Inferior parietal cortex (tissue), 1 donor: ENCODE results near the gene MRTFB.
"Not testable (repeated sequence)": the region's sequence is repeated elsewhere in the genome, so short reads cannot be mapped to it uniquely, and the experiment has no call there.

Experiments used
- DNase-seq: peaks from one replicate; pipeline ENCODE4 v3.0.0-alpha.2; 2016; ENCODE audit errors: extremely low spot score

MRTFB gene

GRCh38 chr16:14132696-14133048 is 61.6 kb downstream of the MRTFB start:
- DNase-seq: no peak

GRCh38 chr16:14133907-14134306 is 62.8 kb downstream of the MRTFB start:
- no peak for DNase-seq

- DNase-seq: no peak
Measured at GRCh38 chr16:14135704-14136103, 64.6 kb downstream of the MRTFB start.

- DNase-seq: no peak
Measured at GRCh38 chr16:14139872-14140271, 68.8 kb downstream of the MRTFB start.

- DNase-seq: no peak
Measured at GRCh38 chr16:14140923-14141322, 69.8 kb downstream of the MRTFB start.

- DNase-seq: no peak
Measured at GRCh38 chr16:14146445-14146844, 75.3 kb downstream of the MRTFB start.

- no peak for DNase-seq
Measured at GRCh38 chr16:14148016-14148415, 76.9 kb downstream of the MRTFB start.

GRCh38 chr16:14148569-14148968 is 77.5 kb downstream of the MRTFB start:
- no peak for DNase-seq

- DNase-seq: no peak
Measured at GRCh38 chr16:14150796-14151195, 79.7 kb downstream of the MRTFB start.

GRCh38 chr16:14151256-14152030 is 80.3 kb downstream of the MRTFB start:
- DNase-seq: no peak

- no peak for DNase-seq
Measured at GRCh38 chr16:14155572-14156190, 84.6 kb downstream of the MRTFB start.

GRCh38 chr16:14164916-14165662 is 94.0 kb downstream of the MRTFB start:
- DNase-seq: no peak

GRCh38 chr16:14168146-14168545 is 97.0 kb downstream of the MRTFB start:
- DNase-seq: no peak

- DNase-seq: no peak
Measured at GRCh38 chr16:14172200-14172809, 101.2 kb downstream of the MRTFB start.

GRCh38 chr16:14175086-14175485 is 104.0 kb downstream of the MRTFB start:
- DNase-seq: no peak

GRCh38 chr16:14177704-14178103 is 106.6 kb downstream of the MRTFB start:
- DNase-seq: no peak

- no peak for DNase-seq
Measured at GRCh38 chr16:14179116-14179515, 108.0 kb downstream of the MRTFB start.

- no peak for DNase-seq
Measured at GRCh38 chr16:14180481-14180944, 109.4 kb downstream of the MRTFB start.

GRCh38 chr16:14181371-14182050 is 110.4 kb downstream of the MRTFB start:
- no peak for DNase-seq

GRCh38 chr16:14182999-14183398 is 111.9 kb downstream of the MRTFB start:
- no peak for DNase-seq

- not testable (repeated sequence) for DNase-seq
Measured at GRCh38 chr16:14183962-14184361, 112.8 kb downstream of the MRTFB start.
